Suprapubic skin (tissue), 4 donors: ENCODE data around the gene OR5D13. TPM values are rescaled to one million over a fixed set of nuclear protein-coding genes. Genes with fewer than 3 reads are reported as not detected.

Source experiments
- DNase-seq, 2 donors: peaks; one replicate each; pipeline ENCODE4 v3.0.0-alpha.2; 2019; ENCODE audit warnings: low spot score in 2 of 2
- H3K27ac ChIP-seq: fragments of 200-600 bp; sonication (generic); one replicate; pipeline ENCODE4 v1.5.1; 2019
- H3K27me3 ChIP-seq: fragments of 200-600 bp; sonication (generic); one replicate; pipeline ENCODE4 v1.5.1; 2019
- H3K36me3 ChIP-seq: fragments of 200-600 bp; sonication (generic); one replicate; pipeline ENCODE4 v1.5.1; 2019
- H3K4me1 ChIP-seq: fragments of 200-600 bp; sonication (generic); one replicate; pipeline ENCODE4 v1.5.1; 2019
- H3K4me3 ChIP-seq: fragments of 200-600 bp; sonication (generic); one replicate; pipeline ENCODE4 v1.5.1; 2019; ENCODE audit warnings: mild to moderate bottlenecking
- H3K9me3 ChIP-seq: fragments of 200-600 bp; sonication (generic); one replicate; pipeline ENCODE4 v1.5.1; 2019
- CTCF ChIP-seq, 2 donors: fragments of 200-600 bp in 1 of 2; fragments of 450-650 bp in 1 of 2; sonication (generic) in 1 of 2; IDR thresholded peaks; one replicate each; pipeline ENCODE4 v1.5.1; 2016 to 2019; ENCODE audit warnings: antibody characterized with exemption in 2 of 2, mild to moderate bottlenecking in 1 of 2, moderate library complexity in 1 of 2
- EP300 ChIP-seq: sonication (generic); formaldehyde crosslinking; IDR thresholded peaks from one replicate; pipeline ENCODE4 v1.6.1; 2017; ENCODE audit warnings: antibody characterized with exemption
- POLR2A ChIP-seq, 2 donors: fragments of 450-650 bp; IDR thresholded peaks; one replicate each; pipeline ENCODE4 v1.6.1; 2017; ENCODE audit warnings: antibody characterized with exemption in 2 of 2, mild to moderate bottlenecking in 2 of 2, moderate library complexity in 2 of 2
- POLR2AphosphoS5 ChIP-seq, 3 donors: sonication (generic); formaldehyde crosslinking; IDR thresholded peaks; one replicate each; pipeline ENCODE4 v1.6.1; 2017; ENCODE audit warnings: antibody characterized with exemption in 3 of 3
- WGBS: methylation state at CpG from one replicate; pipeline ENCODE4 v1.1.5; 2018; 5-methylcytosine and 5-hydroxymethylcytosine counted together
- total RNA-seq, 4 donors: library from RNA; depleted of rRNA; stranded (reverse); fragments of >200 nt; gene quantifications; one replicate each; pipeline ENCODE4 v1.1.0, GENCODE V29; 2016

Gene OR5D13
- total RNA-seq, result not detected

- H3K9me3 ChIP-seq, result peaks cover 8% of the 10 kb centered on the region
- no peak for DNase-seq
- H3K4me1 ChIP-seq, result no peaks in the 10 kb centered on the region
- H3K27ac ChIP-seq, result no peak within 1 kb of the TSS
- H3K36me3 ChIP-seq, result no peaks in the 10 kb centered on the region
- no peaks in the 10 kb centered on the region for H3K27me3 ChIP-seq
- H3K4me3 ChIP-seq, result no peak within 1 kb of the TSS
- TF ChIP-seq EP300, result no peak
- no peak for TF ChIP-seq CTCF (IDR thresholded peaks at IDR 0.05)
- TF ChIP-seq POLR2AphosphoS5 (IDR thresholded peaks at IDR 0.05), result no peak
- TF ChIP-seq POLR2A (IDR thresholded peaks at IDR 0.05), result no peak
Measured at GRCh38 chr11:55773138-55773537, at the start of gene OR5D13. OR5D13 (plus strand) TSS chr11:55773438; CDS start chr11:55773438, 0 bp downstream.

GRCh38 chr11:55726715-55727324, 46.4 kb upstream of the OR5D13 start:
- H3K9me3 ChIP-seq, result peaks cover 5% of the 10 kb centered on the region
- no peak for DNase-seq
- no peak overlapping the region for H3K4me3 ChIP-seq
- TF ChIP-seq POLR2A (IDR thresholded peaks at IDR 0.05), result no peak
- TF ChIP-seq EP300, result no peak
- TF ChIP-seq POLR2AphosphoS5 (IDR thresholded peaks at IDR 0.05), result no peak
- no peak for TF ChIP-seq CTCF (IDR thresholded peaks at IDR 0.05)
- 28% methylated on average over 5 of the region's 5 CpGs for WGBS
- H3K27ac ChIP-seq, result no peak overlapping the region
- no peaks in the 10 kb centered on the region for H3K4me1 ChIP-seq
- H3K27me3 ChIP-seq, result no peaks in the 10 kb centered on the region
- no peaks in the 10 kb centered on the region for H3K36me3 ChIP-seq

GRCh38 chr11:55732936-55733335, 40.3 kb upstream of the OR5D13 start:
- TF ChIP-seq POLR2A (IDR thresholded peaks at IDR 0.05) (no peak), CTCF (IDR thresholded peaks at IDR 0.05) (no peak), EP300 (no peak), POLR2AphosphoS5 (IDR thresholded peaks at IDR 0.05) (no peak)
- H3K9me3 ChIP-seq, result peaks cover 5% of the 10 kb centered on the region
- no peak overlapping the region for H3K4me3 ChIP-seq
- 69% methylated on average over 3 of the region's 3 CpGs for WGBS
- DNase-seq, result no peak
- no peak overlapping the region for H3K27ac ChIP-seq
- no peaks in the 10 kb centered on the region for H3K4me1 ChIP-seq
- no peaks in the 10 kb centered on the region for H3K36me3 ChIP-seq
- H3K27me3 ChIP-seq, result no peaks in the 10 kb centered on the region

- Histone ChIP-seq H3K36me3 (no peaks in the 10 kb centered on the region), H3K9me3 (no peaks in the 10 kb centered on the region), H3K27ac (no peak overlapping the region), H3K27me3 (no peaks in the 10 kb centered on the region), H3K4me1 (no peaks in the 10 kb centered on the region), H3K4me3 (no peak overlapping the region)
- TF ChIP-seq POLR2A (IDR thresholded peaks at IDR 0.05), result no peak
- TF ChIP-seq EP300, result no peak
- no peak for TF ChIP-seq POLR2AphosphoS5 (IDR thresholded peaks at IDR 0.05)
- no peak for TF ChIP-seq CTCF (IDR thresholded peaks at IDR 0.05)
- no peak for DNase-seq
- 85% methylated on average over 1 of the region's 1 CpG for WGBS
Measured at GRCh38 chr11:55791606-55792005, 18.4 kb downstream of the OR5D13 start.

- no peaks in the 10 kb centered on the region for H3K27me3 ChIP-seq
- no peak for TF ChIP-seq CTCF (IDR thresholded peaks at IDR 0.05)
- TF ChIP-seq POLR2AphosphoS5 (IDR thresholded peaks at IDR 0.05), result no peak
- TF ChIP-seq POLR2A (IDR thresholded peaks at IDR 0.05), result no peak
- no peak for TF ChIP-seq EP300
- H3K27ac ChIP-seq, result no peak overlapping the region
- no peak overlapping the region for H3K4me3 ChIP-seq
- H3K9me3 ChIP-seq, result no peaks in the 10 kb centered on the region
- H3K4me1 ChIP-seq, result no peaks in the 10 kb centered on the region
- no peak for DNase-seq
- 64% methylated on average over 2 of the region's 2 CpGs for WGBS
- no peaks in the 10 kb centered on the region for H3K36me3 ChIP-seq
Measured at GRCh38 chr11:55793321-55793720, 20.1 kb downstream of the OR5D13 start.
